C4-2B (cell line): ENCODE results near the gene ATAD3C.

Source experiments
- CTCF ChIP-seq: fragments of 450-650 bp; conservative IDR thresholded peaks from 2 replicates; pipeline ENCODE4 v1.5.1; 2017; ENCODE audit warnings: mild to moderate bottlenecking
- ZFX ChIP-seq: fragments of 450-650 bp; IDR thresholded peaks from 2 replicates; pipeline ENCODE4 v1.6.1; 2017

- TF ChIP-seq CTCF: no peak
- TF ChIP-seq ZFX: no peak
These were observed 40.4 kb downstream of the ATAD3C start for GRCh38 chr1:1489861-1490260.
